ENCODE data around the gene OSCP1.

The OSCP1 gene

DNA sequence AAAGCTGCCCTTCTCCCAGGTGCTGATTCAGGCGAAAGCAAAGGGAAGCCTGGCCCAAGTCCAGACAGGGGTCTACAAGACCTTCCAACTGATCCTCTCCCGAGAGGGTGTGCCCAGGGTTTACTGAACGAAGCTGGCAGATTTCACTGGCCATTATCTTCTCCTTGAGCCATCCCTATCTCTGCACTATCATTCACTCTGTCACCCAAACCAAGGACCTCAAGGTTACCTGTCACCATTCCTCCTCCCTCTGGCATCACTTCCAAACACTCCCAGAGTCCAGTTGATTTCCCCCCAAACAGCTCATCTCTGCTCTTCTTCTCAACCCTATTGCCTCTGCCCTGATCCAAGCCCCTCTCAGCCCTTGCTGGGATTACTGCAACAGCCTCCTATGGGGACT lies 69.5 kb downstream of the OSCP1 start:
- no peak for FAIRE-seq

- FAIRE-seq: no peak
Measured at GRCh38 chr1:36380143-36380619, 70.1 kb downstream of the OSCP1 start.

DNA sequence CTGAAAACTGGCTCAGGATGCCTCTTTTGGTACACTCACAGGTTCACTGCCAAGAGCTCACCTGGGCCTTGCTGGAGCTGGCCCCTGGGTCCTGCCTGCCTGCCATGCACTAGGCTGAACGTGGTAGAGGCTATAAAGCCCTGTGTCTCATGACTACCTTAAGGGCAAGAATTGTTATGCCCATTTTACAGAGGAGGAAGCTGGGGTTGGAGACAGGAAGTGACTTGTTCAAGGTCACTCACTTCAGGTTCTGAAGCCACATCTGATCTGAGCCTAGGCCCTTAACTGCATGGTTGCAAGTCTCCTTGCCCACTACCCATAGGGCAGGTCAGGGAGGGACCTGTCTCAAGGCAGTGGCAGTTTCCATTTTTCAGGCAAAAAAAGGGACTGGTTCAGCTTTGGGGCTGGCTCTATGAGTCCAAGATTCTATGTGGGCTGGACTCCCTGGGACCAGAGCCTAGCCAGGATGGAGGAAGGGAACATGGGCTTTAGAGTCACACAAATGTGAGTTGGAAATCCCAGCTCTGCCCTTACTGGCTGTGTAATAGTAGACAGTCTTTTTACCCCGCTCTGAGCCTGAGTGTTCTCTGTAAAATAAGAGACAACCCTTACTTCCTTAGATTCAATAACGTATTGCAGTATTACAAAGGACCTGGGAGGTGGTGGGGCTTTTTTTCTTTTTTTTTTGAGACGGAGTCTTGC lies 72.3 kb downstream of the OSCP1 start:
- FAIRE-seq: no peak

DNA sequence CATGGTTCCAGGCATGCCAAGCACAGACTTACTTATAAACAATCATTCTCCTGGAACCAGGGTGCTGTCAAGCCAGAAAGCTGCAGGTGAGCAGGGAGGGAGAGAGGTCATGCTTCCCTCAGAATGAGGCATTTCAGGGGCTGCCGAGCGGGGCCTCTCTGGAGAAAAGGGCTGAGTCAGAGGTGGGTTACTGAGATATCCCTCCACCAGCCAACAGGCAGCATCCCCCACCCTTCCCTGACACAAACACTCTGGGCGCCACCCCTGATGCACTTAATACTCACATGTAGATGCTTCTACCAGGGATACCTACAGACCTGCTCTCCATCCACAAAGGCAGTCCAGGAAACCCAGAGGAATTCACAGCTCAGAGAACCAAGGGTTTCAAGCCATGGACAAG lies 77.6 kb downstream of the OSCP1 start:
- no peak for FAIRE-seq

- no peak for FAIRE-seq
Measured at GRCh38 chr1:36369061-36369861, 81.0 kb downstream of the OSCP1 start.

Data from islet of Langerhans (tissue), 1 donor.